ENCODE measurements around the gene RAB4B. TPM values are rescaled to one million over a fixed set of nuclear protein-coding genes. Genes with fewer than 3 reads are reported as not detected.
"Not testable (repeated sequence)": the region's sequence is repeated elsewhere in the genome, so short reads cannot be mapped to it uniquely, and the experiment has no call there.

RAB4B gene
- total and polyA plus RNA-seq, 2 donors (not counting 1 experiment from before 2014, with no cell fraction given), result 10.6 to 12.8 TPM

GRCh38 chr19:40826699-40827385, 48.8 kb downstream of the RAB4B start:
- H3K27ac ChIP-seq (ENCODE audit: insufficient read depth, low read length); H3K36me3 ChIP-seq (ENCODE audit: control insufficient read depth, insufficient read depth, low read length); H3K4me2 ChIP-seq (ENCODE audit: extremely low read depth, insufficient read depth, low read length); DNase-seq (ENCODE audit: low read depth in 2 of 2); H4K20me1 ChIP-seq (ENCODE audit: control insufficient read depth, extremely low read depth, insufficient read depth, low read length); H3K27me3 ChIP-seq (ENCODE audit: control insufficient read depth, insufficient read depth, low read length); H3K4me1 ChIP-seq (ENCODE audit: control insufficient read depth, extremely low read depth, insufficient read depth, low read length); H3K4me3 ChIP-seq (replicated peaks in 1 of 4; ENCODE audit: control extremely low read depth in 1 of 4, insufficient read depth in 1 of 4, low read depth in 3 of 4, low read length in 4 of 4); H3K9ac ChIP-seq (ENCODE audit: insufficient read depth, low read length); H2AFZ ChIP-seq (ENCODE audit: low read length); H3K9me3 ChIP-seq (ENCODE audit: control insufficient read depth, insufficient read depth, low read depth, low read length); H3K79me2 ChIP-seq (ENCODE audit: control insufficient read depth, insufficient read depth, low read length): not testable (repeated sequence)

- no peak overlapping the region for H3K27ac ChIP-seq (ENCODE audit: insufficient read depth, low read length)
- DNase-seq (ENCODE audit: low read depth in 2 of 2), result no peak
- TF ChIP-seq CTCF (conservative IDR thresholded peaks at IDR 0.05 in 1 of 2, IDR thresholded peaks at IDR 0.05 in 1 of 2; ENCODE audit: low read depth in 1 of 2, low read length in 2 of 2), result no peak
- no peak for TF ChIP-seq EZH2 (IDR thresholded peaks at IDR 0.05; ENCODE audit: low read length, missing control alignments)
Measured at GRCh38 chr19:40827386-40828247, 49.6 kb downstream of the RAB4B start.

GRCh38 chr19:40829205-40829604, 51.2 kb downstream of the RAB4B start:
- no peak overlapping the region for H3K4me3 ChIP-seq (replicated peaks in 1 of 4; ENCODE audit: control extremely low read depth in 1 of 4, insufficient read depth in 1 of 4, low read depth in 3 of 4, low read length in 4 of 4)
- no peaks in the 10 kb centered on the region for H3K79me2 ChIP-seq (ENCODE audit: control insufficient read depth, insufficient read depth, low read length)
- no peak for DNase-seq (ENCODE audit: low read depth in 2 of 2)
- H3K9ac ChIP-seq (ENCODE audit: insufficient read depth, low read length), result no peak overlapping the region
- peaks cover 5% of the 10 kb centered on the region for H3K4me1 ChIP-seq (ENCODE audit: control insufficient read depth, extremely low read depth, insufficient read depth, low read length)
- no peak overlapping the region for H3K27ac ChIP-seq (ENCODE audit: insufficient read depth, low read length)
- no peaks in the 10 kb centered on the region for H3K27me3 ChIP-seq (ENCODE audit: control insufficient read depth, insufficient read depth, low read length)
- TF ChIP-seq CTCF (conservative IDR thresholded peaks at IDR 0.05 in 1 of 2, IDR thresholded peaks at IDR 0.05 in 1 of 2; ENCODE audit: low read depth in 1 of 2, low read length in 2 of 2) (no peak), EZH2 (IDR thresholded peaks at IDR 0.05; ENCODE audit: low read length, missing control alignments) (no peak)
- H3K9me3 ChIP-seq (ENCODE audit: control insufficient read depth, insufficient read depth, low read depth, low read length), result no peaks in the 10 kb centered on the region
- H4K20me1 ChIP-seq (ENCODE audit: control insufficient read depth, extremely low read depth, insufficient read depth, low read length), result no peaks in the 10 kb centered on the region
- no peak overlapping the region for H2AFZ ChIP-seq (ENCODE audit: low read length)
- H3K4me2 ChIP-seq (ENCODE audit: extremely low read depth, insufficient read depth, low read length), result no peak overlapping the region
- no peaks in the 10 kb centered on the region for H3K36me3 ChIP-seq (ENCODE audit: control insufficient read depth, insufficient read depth, low read length)

More at GRCh38 chr19:40827386-40828247, 49.6 kb downstream of the RAB4B start:
- no peaks in the 10 kb centered on the region for H3K27me3 ChIP-seq (ENCODE audit: control insufficient read depth, insufficient read depth, low read length)
- no peak overlapping the region for H2AFZ ChIP-seq (ENCODE audit: low read length)
- no peak overlapping the region for H3K4me3 ChIP-seq (replicated peaks in 1 of 4; ENCODE audit: control extremely low read depth in 1 of 4, insufficient read depth in 1 of 4, low read depth in 3 of 4, low read length in 4 of 4)
- peaks cover 5% of the 10 kb centered on the region for H3K4me1 ChIP-seq (ENCODE audit: control insufficient read depth, extremely low read depth, insufficient read depth, low read length)
- H3K4me2 ChIP-seq (ENCODE audit: extremely low read depth, insufficient read depth, low read length), result no peak overlapping the region
- no peak overlapping the region for H3K9ac ChIP-seq (ENCODE audit: insufficient read depth, low read length)
- H3K9me3 ChIP-seq (ENCODE audit: control insufficient read depth, insufficient read depth, low read depth, low read length), result no peaks in the 10 kb centered on the region
- no peaks in the 10 kb centered on the region for H3K36me3 ChIP-seq (ENCODE audit: control insufficient read depth, insufficient read depth, low read length)
- no peaks in the 10 kb centered on the region for H4K20me1 ChIP-seq (ENCODE audit: control insufficient read depth, extremely low read depth, insufficient read depth, low read length)
- H3K79me2 ChIP-seq (ENCODE audit: control insufficient read depth, insufficient read depth, low read length), result no peaks in the 10 kb centered on the region

- not testable (repeated sequence) for H3K4me2 ChIP-seq (ENCODE audit: extremely low read depth, insufficient read depth, low read length); H3K4me3 ChIP-seq (replicated peaks in 1 of 4; ENCODE audit: control extremely low read depth in 1 of 4, insufficient read depth in 1 of 4, low read depth in 3 of 4, low read length in 4 of 4); H3K36me3 ChIP-seq (ENCODE audit: control insufficient read depth, insufficient read depth, low read length); H3K9ac ChIP-seq (ENCODE audit: insufficient read depth, low read length); DNase-seq (ENCODE audit: low read depth in 2 of 2); H3K9me3 ChIP-seq (ENCODE audit: control insufficient read depth, insufficient read depth, low read depth, low read length); H2AFZ ChIP-seq (ENCODE audit: low read length); H3K79me2 ChIP-seq (ENCODE audit: control insufficient read depth, insufficient read depth, low read length); H3K27ac ChIP-seq (ENCODE audit: insufficient read depth, low read length); H3K27me3 ChIP-seq (ENCODE audit: control insufficient read depth, insufficient read depth, low read length); H4K20me1 ChIP-seq (ENCODE audit: control insufficient read depth, extremely low read depth, insufficient read depth, low read length); H3K4me1 ChIP-seq (ENCODE audit: control insufficient read depth, extremely low read depth, insufficient read depth, low read length)
Measured at GRCh38 chr19:40830741-40831140, 52.7 kb downstream of the RAB4B start.
